GM21825 (cell line): ENCODE results near the gene DNAJC5.
A peak's percentile ranks its signal among the peaks of the same experiment; 100 is the strongest.
"Not testable (repeated sequence)": the region's sequence is repeated elsewhere in the genome, so short reads cannot be mapped to it uniquely, and the experiment has no call there.

Source experiments
- ATAC-seq: cut with Tn5 transposase; IDR thresholded peaks from one replicate; pipeline ENCODE4 v1.9.1; 2021; ENCODE audit warnings: mild to moderate bottlenecking, moderate library complexity; ENCODE audit not compliant: unreplicated experiment

DNAJC5 gene

DNA sequence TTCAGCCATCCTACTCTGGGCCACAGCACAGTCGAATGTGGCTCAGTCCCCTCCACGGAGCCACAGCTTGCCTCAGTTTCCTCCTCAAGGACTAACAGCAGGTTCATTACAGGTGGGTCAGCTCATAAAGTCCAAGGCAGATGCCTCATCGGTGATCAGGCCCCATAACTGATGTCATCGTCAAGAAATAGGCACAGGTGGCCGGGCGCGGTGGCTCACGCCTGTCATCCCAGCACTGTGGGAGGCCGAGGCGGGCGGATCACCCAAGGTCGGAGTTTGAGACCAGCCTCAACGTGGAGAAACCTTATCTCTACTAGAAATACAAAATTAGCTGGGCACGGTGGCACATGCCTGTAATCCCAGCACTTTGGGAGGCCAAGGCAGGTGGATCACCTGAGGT, 57.8 kb downstream of the DNAJC5 start:
- no peak for ATAC-seq

DNA sequence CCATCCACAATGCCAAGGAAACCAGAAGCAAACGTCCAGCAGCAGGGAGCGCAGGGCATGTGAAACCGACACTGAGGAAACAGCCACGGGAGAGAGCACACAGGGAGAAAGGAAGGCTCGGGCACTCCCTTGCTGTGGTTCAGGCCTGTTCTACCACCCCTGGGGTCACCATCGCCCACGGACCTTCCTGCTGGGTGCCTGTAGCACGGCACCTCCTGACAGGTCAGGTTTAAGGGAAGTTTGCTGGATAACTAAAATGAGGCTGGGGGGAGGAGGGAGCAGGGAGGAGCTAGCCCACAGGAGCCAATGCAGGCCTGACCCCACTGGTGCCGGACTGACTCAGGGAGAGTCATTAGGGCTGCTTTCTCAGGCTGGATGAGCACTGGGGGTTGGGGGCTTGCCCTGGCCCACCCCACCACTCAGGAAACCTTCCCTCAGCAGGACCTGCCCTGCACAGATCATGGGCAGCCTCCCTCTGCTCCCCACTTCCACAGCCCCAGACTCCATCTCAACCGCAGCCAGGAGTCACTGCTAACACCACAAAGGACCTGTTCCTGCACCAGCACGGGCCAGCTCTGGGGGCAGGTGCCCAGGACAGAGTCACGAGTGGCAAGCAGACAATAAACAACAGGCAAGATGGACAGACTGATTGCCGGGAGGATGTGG, 59.0 kb downstream of the DNAJC5 start:
- no peak for ATAC-seq

DNA sequence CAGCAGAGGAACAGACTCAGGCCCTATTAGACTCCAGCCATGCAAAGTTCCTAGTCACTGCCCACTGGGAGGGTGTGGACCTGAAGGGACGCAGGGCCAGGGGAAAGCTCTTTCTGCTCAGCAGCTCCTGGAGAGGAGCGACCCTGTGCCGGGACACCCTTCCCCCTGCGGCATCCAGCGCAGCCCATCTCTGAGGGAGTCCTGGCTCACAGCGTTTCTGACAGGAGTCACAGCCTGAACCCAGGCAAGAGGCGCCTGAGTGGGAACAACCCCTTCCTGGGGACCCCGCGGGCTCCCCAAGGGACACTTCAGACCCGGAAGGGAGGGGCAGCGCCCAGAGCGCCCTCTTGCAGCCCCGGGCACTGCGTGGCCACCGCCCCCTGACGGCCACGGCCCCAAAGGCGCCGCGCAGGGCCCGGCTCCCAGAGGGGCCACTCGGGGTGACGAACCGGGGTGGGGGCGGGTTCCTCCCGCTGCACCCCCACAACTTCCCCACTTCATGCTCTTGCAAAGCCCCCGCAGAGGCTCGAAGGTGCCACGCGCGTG, 60.4 kb downstream of the DNAJC5 start:
- peak; percentile 14 for ATAC-seq

DNA sequence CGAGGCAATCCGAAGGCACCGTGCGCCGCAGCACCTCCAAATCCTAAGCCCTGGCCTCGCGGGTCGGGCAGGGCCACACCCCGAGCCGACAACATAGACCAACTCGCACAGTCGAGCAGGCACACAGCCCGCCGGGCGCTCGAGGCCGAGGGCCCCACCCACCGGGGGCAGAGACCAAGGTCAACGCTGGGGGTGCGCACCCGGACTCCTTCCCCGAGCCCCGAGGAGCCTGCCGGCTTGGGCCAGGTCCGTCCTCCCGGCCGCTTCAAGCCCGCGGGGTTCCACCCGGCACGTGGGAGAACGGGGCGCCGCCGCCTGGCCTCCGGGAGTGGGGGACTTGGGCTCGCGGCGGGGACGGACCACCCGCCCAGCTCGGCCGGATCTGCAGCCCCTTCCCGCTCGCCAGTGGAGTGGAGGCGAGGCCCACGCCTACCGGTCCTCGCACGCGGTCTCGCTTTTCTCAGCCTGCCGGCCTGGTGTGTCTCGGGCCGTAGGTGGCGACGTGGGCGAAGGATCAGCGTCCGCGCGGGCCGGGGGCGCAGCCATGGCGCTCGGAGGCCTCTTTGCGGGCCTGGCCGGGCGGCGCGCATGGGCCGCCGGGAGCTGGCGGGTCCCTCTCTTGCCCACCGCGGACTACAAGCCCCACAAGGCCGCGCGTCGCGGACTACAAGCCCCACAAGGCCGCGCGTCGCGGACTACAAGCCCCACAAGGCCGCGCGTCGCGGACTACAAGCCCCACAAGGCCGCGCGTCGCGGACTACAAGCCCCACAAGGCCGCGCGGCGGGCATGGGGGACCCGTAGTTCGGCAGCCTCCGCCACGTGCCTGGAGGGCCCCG, 61.1 kb downstream of the DNAJC5 start, which contains the start of gene UCKL1:
TSS of gene UCKL1 (minus strand) at position 590 of the 837 bp plus-strand sequence. CDS start at position 546, 44 bp downstream.
- ATAC-seq, result peak; percentile 56

DNA sequence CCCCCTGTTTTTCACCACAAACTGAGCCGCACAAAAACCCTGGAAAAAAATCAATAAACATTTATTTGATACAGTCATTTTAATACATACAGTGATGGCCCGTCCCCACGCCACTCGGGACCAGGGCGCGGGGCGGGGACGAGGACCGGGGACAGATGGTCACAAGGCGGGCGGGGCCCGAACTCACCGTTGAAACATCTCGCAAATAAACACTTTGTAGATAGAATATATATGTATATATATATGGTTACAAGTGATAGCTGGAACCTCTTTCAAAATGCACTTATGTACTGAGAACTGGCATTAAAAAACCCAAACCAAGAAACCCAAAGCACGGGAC, 61.7 kb downstream of the DNAJC5 start:
- no peak for ATAC-seq

DNA sequence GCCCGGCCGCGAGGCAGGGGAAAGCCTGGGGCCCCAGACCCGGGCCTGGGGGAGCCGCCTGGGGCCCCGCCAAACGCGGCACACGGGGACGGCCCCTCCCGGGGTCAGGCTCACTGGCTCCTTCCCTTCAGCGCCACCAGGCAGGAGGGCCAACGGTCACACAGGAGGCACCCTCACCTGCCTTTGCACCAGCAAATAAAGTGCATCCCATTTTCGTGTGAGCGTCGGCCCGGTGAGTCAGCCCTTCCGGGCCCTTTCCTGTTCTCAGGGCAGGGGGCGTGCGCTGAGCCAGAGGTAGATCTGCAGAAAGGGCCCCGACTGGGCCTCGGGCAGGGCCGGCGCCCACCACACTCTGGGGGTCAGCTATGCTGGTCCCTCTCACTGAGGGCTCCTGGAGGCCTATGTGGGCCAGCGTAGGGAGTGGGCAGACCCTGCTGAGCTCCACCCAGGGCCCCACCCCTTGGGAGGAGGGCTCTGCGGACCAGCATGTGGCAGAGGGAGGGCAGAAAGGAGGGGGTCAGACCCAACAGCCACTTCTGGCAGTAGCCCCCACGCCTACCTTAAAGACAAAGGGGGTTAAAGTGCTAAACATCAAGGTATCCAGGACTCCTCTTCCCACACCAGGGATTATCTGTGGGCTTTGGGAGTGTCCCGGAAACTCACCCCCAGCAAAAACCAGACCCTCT, 62.2 kb downstream of the DNAJC5 start:
- ATAC-seq, result no peak

DNA sequence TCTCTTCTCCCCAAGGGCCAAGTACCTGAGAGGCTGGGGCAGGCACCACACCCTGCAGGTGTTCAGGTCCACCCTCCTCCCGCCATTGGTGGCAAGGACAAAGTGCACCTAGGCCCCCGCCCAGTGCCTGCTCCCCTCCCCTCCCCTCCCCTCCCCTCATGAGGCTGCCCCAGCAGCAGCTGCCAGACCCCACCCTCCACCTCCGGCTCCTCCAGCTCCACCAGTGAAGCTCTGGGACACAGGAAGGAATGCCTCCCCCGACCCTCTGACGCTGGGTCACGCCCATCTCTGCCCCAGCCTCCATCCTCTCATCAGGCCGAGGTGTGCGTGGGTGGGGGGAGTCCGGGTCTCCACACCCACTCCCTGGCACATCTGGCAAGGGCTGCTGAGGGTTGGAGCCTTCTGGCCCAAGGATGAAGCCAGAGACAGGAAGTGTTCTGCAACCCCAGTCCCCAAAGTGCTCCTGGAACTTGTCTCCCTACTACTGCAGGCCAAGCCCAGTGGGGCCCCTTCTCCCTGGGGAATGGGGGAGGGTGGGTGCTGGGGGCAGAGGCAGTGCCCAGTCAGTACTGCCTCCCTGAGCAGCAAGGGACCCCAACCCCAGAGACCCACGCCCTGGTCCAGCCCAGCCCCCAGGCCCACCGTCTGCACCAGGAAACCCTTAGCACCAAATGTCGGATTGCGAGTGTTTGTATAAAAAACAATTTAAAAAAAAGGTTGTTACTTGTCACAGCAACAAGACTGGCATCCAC, 62.9 kb downstream of the DNAJC5 start:
- ATAC-seq, result no peak

DNA sequence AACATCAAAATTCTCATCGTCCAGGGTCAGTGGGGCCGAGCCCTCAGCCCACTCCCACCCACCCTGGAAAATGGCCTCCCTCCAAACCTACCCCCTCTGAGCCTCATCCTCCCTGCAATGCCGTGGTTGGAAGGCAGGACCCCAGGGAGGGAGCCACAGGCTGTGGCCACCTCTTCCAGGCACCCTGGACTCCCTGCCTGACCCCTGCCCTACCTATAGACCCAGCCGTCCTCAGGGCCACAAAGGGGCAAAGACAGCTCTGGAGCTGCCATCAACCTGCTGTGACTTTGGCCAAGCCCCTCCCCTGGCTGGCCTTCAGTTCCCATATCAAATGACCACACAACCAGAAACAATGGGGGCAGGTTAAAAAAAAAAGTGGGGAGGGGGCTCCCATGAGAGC, 63.5 kb downstream of the DNAJC5 start:
- ATAC-seq, result no peak

DNA sequence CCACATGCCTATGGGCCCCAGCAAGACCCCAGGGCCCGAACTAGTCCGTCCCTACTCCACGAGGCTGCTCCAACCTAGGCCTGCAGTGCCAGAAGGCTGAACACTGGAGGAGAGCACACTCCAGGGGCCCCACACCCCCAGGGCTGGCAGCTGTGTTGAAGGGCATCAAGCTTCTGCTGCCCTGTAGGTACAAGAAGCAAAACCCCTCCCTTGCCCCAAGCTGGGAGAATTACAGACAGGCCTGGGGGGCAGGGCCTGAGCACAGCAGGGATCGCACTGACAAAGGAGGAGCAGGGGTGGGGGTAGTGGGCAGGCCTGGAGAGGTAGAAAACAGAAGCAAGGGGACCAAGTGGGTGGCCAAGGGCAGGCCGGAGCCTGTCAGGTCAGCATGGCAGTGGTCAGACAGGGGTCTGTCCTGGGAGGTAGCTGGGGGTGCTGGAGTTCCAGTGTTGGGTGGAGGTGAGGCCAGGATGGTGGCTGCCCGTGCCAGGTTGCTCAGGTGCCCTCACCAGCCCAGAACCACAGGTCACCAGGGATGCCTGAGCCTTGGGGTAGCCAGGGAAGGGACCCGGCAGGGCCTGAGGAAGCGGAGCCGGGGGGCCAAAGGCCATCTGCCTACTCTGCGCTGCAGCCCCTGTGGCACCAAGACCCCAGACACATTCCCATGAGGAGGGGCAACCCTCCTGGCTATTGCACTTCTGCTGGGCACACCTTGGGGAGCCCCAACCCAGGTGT, 64.2 kb downstream of the DNAJC5 start:
- no peak for ATAC-seq

DNA sequence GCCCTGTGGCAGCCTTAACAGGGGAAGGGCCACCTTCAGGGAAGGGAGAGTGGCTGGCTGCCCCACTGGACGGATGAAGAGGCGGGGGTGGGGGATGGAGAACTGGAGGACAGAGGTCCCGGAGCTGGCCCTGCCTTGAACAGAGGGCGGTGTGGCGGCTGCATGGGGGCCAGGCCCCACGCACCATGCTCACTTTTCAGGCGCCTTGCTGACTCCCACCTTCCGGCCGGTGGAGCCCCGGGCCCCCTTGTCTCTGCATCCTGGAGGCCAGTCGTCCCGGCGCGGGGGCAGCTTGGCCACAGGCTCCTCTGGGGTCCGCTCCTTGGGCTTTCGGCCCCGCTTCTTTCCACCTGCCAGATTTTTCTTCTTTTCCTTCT, 64.8 kb downstream of the DNAJC5 start:
- no peak for ATAC-seq

DNA sequence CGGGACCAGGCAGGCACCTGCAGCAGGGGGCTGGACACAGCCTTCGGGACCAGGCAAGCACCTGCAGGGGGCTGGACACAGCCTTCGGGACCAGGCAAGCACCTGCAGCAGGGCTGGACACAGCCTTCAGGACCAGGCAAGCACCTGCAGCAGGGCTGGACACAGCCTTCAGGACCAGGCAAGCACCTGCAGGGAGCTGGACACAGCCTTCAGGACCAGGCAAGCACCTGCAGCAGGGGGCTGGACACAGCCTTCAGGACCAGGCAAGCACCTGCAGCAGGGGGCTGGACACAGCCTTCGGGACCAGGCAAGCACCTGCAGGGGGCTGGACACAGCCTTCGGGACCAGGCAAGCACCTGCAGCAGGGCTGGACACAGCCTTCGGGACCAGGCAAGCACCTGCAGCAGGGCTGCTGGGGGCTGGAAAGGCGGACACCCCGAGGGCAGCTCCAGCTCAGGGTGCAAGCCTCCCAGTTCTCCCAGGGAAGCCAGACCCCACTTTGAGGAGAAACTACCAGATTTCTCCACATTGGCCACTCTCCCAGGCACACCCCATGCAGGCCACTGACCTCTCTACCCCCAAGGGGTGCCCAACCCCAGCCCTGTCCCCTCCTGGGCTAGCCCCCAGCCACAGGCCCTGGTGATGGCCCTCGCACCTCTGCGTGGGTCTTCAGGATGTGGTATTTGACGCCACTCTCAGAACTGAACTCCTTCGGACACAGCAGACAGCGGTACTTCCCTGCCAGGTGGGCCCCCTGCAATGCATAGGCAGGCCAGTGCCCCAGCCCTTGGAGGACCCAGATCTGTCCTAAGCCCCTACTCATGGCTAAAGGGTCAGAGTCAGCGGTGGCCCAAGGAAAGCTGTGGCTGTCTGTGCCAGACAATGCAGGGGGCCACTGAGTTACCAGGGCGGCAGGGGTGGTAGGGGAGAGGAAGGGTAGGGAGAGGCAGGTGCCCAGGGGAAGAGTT, 66.0 kb downstream of the DNAJC5 start:
- not testable (repeated sequence) for ATAC-seq

DNA sequence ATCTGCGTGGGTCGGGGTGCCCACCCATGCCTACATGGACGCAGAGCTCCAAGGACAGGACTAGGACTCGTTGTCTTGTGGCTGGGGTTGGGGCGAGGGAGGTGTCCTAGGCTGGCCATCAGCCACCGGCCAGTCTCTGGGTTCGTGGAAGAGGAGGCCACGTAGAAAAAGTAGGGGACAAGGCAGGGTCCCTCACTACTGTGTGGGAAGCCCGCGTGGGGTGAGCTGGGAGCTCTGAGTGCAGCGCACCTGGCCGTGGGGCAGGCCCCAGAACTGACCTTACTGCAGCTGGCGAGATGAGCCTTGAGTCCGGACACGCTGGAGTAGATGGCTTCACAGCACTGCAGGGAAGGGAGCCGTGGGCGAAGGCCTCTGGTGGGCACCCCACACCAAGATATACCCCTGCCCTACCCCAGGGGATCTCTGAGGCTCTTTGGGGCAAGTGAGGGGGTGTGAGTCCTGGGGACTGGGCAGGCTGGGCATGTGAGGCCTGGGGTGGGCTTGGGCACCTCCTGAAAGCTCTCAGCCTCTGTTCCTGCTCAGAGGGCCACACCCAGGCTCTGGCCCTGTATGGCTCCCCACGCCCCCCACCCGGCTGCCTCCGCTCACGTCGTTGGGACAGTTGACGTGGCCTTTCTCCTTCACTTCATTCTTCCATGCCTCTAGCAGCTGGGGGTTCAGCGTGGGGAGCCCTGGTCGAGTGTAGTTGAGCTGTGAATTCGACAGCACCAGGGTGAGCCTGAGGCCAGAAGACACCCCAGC, 66.9 kb downstream of the DNAJC5 start:
- no peak for ATAC-seq

DNA sequence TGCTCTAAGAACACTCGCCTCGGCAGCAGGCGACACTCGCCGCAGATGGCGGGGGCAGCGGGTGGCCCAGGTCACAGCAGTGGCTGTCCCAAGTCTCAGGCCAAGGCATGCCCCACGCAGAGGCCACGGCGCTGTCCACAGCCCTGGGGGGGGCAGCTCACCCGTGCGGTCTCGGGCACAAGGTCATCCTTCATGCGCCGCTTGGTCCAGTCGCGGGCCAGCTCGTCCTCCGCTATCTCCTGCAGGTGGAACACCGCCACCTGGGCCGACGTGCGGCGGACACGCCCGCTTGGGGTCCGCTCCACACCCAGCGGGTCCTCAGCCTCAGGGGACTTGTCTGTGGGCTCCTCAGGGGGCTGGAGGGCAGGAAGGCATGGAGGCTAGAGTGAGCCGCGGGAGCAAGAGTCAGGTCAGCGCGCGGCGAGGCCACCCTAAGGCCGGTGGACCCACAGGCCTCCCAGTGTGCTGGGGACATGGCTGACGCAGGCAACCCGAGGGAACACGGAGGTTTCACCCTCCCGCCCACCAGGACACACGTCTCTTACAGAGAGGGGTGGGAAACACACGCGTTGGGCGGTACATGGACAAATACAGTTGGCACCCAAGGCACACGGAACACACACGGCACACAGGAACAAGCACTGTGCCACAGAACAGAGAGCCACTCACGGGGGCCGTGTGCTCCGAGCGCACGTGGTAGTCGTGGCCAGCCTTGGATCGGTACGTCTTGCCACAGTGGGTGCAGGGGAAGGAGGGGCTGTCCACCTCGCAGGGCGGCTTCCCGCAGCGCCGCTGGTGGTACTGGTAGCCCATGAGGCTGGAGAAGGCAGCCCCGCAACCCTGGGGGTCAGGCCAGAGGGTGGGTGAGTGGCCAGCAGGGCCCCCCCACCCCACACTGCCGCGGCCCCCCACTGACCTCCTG, 67.8 kb downstream of the DNAJC5 start:
- ATAC-seq, result no peak

DNA sequence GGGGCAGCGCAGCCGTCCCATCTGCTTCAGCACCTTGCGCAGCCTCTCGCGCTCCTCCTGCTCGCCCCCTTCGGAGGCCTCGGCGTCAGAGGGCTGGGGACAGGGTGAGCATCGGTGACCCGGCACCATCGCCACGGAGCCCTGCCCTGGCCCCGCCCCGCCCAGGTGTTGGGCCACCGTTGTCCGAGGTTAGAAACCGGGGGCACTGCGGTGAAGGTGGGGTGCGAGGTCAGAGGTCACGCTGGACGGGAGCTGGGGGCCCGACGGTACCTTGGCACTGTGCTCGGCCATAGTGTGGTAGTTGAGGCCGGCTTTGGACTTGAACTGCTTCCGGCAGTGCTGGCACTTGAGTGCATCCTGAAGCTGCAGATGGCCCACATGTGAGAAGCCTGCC, 68.4 kb downstream of the DNAJC5 start:
- ATAC-seq, result no peak

DNA sequence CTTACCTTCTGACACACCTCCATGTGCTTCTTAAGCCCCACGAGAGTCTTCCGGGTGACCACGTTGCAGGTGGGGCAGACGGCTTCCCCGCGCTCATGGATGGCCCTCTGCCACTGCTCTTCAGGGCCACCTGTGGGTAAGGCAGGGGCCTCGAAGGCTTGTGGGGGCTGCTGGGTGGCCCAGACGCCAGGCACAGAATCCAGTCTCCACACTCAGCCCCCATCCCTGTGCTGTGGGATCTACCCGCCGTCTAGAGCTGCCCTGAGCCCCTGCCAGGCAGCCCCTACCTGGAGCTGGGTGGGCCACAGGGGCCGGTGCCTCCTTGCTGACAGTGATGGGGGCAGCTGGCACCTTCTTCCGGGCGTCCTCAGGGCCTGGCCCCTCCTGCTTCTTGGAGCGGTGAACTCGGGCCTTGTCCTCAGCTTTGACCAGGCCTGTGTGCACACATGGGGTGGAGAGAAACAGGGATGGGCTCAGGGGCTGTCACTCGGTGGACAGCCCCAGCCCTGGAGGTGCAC, 68.9 kb downstream of the DNAJC5 start:
- no peak for ATAC-seq

DNA sequence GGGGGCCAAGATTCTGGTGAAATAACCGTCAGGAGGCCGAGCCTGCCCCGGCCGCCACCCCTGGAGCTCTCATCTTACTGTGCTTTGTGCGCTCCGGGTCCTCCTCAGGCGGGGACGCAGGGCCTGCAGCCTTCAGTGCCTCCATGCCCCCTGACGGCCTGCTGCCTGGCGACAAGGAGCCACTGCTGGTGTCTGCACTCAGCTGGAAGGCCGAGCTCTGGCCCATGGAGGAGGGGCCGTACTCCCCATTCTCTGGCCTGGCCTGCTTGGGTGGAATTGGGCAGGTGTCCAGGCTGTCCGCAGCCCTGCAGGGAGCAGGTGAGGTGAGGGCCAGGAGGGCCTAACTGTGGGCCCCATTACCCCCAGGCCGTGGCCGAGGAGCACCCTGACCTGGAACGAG, 69.5 kb downstream of the DNAJC5 start:
- ATAC-seq, result no peak
